Measurements from ENCODE around the gene MBD3L3. TPM values are rescaled to one million over a fixed set of nuclear protein-coding genes. Genes with fewer than 3 reads are reported as not detected.
A peak's percentile ranks its signal among the peaks of the same experiment; 100 is the strongest.

The MBD3L3 gene
- total and polyA plus RNA-seq, 9 of the 15 experiments (the other 6 are each of a cell fraction or from before 2014, with no cell fraction given): not detected

GRCh38 chr19:7106711-7107657, 48.5 kb upstream of the MBD3L3 start (continued):
- TF ChIP-seq, protein P1, sequence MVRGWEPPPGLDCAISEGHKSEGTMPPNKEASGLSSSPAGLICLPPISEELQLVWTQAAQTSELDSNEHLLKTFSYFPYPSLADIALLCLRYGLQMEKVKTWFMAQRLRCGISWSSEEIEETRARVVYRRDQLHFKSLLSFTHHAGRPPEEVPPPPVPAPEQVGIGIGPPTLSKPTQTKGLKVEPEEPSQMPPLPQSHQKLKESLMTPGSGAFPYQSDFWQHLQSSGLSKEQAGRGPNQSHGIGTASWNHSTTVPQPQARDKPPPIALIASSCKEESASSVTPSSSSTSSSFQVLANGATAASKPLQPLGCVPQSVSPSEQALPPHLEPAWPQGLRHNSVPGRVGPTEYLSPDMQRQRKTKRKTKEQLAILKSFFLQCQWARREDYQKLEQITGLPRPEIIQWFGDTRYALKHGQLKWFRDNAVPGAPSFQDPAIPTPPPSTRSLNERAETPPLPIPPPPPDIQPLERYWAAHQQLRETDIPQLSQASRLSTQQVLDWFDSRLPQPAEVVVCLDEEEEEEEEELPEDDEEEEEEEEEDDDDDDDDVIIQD (CRISPR knock-in tag; IDR thresholded peaks at IDR 0.05): no peak
- TF ChIP-seq ZBTB2 (IDR thresholded peaks at IDR 0.05) (0 out of 2 replicates have a peak, but pooled peaks have one; percentile 35), SRSF9 (IDR thresholded peaks at IDR 0.05; ENCODE audit: borderline replicate concordance, low read depth, low read length) (no peak), TEAD1 (CRISPR knock-in tag; IDR thresholded peaks at IDR 0.05) (no peak), MBD1 (CRISPR knock-in tag; IDR thresholded peaks at IDR 0.05) (no peak), STAT5A (IDR thresholded peaks at IDR 0.05; ENCODE audit: borderline replicate concordance, low read length) (no peak), CREB5 (CRISPR knock-in tag; IDR thresholded peaks at IDR 0.05) (no peak), NFIC (IDR thresholded peaks at IDR 0.05) (no peak), IRF9 (tag; IDR thresholded peaks at IDR 0.05) (0 out of 2 replicates have a peak, but pooled peaks have one; percentile 32), ZNF347 (CRISPR knock-in tag; IDR thresholded peaks at IDR 0.05; ENCODE audit: low read depth) (no peak), HDAC1 (IDR thresholded peaks at IDR 0.05) (peak in 1 of 2 experiments; percentile 73; a peak in 2 of 4 replicates), SIX5 (IDR thresholded peaks at IDR 0.05; ENCODE audit: borderline replicate concordance in 1 of 2, insufficient read depth in 1 of 2, low read depth in 1 of 2, low read length in 2 of 2) (no peak), MAFK (IDR thresholded peaks at IDR 0.05; ENCODE audit: low read length) (no peak), ZNF75A (CRISPR knock-in tag; IDR thresholded peaks at IDR 0.05) (no peak), HNRNPL (IDR thresholded peaks at IDR 0.05; ENCODE audit: low read depth, low read length) (no peak), ETV5 (CRISPR knock-in tag; IDR thresholded peaks at IDR 0.05; ENCODE audit: low read depth) (no peak)

All from K562 (cell line).